Brain microvascular endothelial cell (primary cell): Measurements from ENCODE around the gene ABHD14A.

Experiments
- DNase-seq: peaks from one replicate; pipeline ENCODE4 v3.0.0-alpha.2; 2020
- H3K27ac ChIP-seq: fragments of 250-450 bp; sonication (Bioruptor Pico); 2 replicates; pipeline ENCODE4 v1.5.1; 2020; ENCODE audit warnings: mild to moderate bottlenecking, moderate library complexity
- H3K27me3 ChIP-seq: fragments of 250-450 bp; sonication (Bioruptor Pico); replicated peaks from 2 replicates; pipeline ENCODE4 v1.5.1; 2020; ENCODE audit warnings: mild to moderate bottlenecking
- H3K36me3 ChIP-seq: fragments of 250-450 bp; sonication (Bioruptor Pico); replicated peaks from 2 replicates; pipeline ENCODE4 v1.5.1; 2020; ENCODE audit warnings: mild to moderate bottlenecking
- H3K4me3 ChIP-seq: 2 replicates; pipeline ENCODE4 v1.5.1; 2011; ENCODE audit warnings: low read depth, mild to moderate bottlenecking, control low read depth, low read length, moderate library complexity
- in situ Hi-C: cut with HindIII; loops from 2 replicates; pipeline ENCODE4 v1.10.0; 2017; ENCODE audit warnings: low sequenced_read_pairs, low pct_ligation_motif_present
- TF ChIP-seq, protein P1 (sequence below): IDR thresholded peaks from 2 replicates; pipeline ENCODE4 v1.5.1; 2011; ENCODE audit warnings: low read depth, mild to moderate bottlenecking, moderate library complexity, low read length, control low read depth, inconsistent platforms; ENCODE audit errors: missing control alignments

ABHD14A gene

DNA sequence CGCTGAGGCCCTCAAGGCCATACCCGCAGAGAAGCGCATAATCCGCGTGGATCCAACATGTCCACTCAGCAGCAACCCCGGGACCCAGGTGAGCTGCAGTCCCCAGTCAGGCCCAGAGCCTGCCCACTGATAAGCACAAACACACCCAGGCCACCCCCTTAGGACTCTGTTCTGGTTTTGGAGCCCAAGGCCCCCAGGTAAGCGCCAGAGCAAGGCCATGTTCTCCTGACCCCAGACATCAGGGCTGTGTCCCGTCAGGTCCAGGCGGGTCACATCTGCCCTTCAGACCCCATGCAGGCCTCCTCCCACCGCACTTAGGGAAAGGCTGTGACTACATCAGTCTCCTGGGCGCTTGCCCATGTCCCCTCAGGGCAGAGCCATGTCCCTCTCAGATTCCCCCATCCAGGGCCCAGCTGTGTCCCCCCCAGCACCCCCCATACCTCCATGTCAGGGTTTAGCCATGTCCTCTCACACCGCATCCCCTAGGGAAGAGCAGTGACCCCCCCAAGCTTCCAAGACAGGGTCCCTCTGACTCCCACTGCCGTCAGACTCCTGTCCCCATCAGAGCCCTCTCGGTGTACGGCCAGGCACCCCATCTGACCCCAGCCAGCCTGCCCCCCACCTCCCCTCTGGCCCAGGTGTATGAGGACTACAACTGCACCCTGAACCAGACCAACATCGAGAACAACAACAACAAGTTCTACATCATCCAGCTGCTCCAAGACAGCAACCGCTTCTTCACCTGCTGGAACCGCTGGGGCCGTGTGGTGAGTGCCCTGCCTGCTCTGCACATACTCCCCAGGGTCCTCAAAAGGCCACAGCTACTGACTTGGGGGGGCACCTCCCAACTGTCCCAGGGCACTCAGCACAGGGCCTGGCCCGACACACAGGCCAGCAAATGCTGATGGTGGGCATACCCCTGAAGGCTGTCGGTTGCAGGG lies 31.1 kb upstream of the ABHD14A start:
- Histone ChIP-seq H3K4me3 (no peak overlapping the region), H3K27ac (no peak overlapping the region), H3K27me3 (no peaks in the 10 kb centered on the region), H3K36me3 (no peaks in the 10 kb centered on the region)
- in situ Hi-C loops, result no loop called here
- DNase-seq, result no peak
- TF ChIP-seq, protein P1, sequence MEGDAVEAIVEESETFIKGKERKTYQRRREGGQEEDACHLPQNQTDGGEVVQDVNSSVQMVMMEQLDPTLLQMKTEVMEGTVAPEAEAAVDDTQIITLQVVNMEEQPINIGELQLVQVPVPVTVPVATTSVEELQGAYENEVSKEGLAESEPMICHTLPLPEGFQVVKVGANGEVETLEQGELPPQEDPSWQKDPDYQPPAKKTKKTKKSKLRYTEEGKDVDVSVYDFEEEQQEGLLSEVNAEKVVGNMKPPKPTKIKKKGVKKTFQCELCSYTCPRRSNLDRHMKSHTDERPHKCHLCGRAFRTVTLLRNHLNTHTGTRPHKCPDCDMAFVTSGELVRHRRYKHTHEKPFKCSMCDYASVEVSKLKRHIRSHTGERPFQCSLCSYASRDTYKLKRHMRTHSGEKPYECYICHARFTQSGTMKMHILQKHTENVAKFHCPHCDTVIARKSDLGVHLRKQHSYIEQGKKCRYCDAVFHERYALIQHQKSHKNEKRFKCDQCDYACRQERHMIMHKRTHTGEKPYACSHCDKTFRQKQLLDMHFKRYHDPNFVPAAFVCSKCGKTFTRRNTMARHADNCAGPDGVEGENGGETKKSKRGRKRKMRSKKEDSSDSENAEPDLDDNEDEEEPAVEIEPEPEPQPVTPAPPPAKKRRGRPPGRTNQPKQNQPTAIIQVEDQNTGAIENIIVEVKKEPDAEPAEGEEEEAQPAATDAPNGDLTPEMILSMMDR, result no peak

DNA sequence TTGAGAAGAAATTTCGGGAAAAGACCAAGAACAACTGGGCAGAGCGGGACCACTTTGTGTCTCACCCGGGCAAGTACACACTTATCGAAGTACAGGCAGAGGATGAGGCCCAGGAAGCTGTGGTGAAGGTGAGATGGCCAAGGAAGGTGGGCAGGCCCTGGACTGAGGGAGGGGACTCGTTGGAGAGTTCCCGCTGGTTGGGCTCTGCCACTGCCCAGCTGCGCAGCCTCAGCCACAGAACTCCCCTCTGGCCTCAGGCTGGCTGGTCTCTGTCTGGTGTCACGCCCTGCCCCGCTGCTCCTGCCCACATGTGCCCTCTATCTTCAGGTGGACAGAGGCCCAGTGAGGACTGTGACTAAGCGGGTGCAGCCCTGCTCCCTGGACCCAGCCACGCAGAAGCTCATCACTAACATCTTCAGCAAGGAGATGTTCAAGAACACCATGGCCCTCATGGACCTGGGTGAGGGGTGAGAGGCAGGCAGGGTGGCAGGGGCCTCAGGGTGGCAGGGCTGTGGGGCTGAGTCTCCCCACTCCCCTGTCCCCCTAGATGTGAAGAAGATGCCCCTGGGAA lies 30.3 kb upstream of the ABHD14A start:
- Histone ChIP-seq H3K36me3 (no peaks in the 10 kb centered on the region), H3K27ac (no peak overlapping the region), H3K27me3 (no peaks in the 10 kb centered on the region), H3K4me3 (no peak overlapping the region)
- in situ Hi-C loops, result no loop called here
- TF ChIP-seq, protein P1, result no peak
- no peak for DNase-seq

DNA sequence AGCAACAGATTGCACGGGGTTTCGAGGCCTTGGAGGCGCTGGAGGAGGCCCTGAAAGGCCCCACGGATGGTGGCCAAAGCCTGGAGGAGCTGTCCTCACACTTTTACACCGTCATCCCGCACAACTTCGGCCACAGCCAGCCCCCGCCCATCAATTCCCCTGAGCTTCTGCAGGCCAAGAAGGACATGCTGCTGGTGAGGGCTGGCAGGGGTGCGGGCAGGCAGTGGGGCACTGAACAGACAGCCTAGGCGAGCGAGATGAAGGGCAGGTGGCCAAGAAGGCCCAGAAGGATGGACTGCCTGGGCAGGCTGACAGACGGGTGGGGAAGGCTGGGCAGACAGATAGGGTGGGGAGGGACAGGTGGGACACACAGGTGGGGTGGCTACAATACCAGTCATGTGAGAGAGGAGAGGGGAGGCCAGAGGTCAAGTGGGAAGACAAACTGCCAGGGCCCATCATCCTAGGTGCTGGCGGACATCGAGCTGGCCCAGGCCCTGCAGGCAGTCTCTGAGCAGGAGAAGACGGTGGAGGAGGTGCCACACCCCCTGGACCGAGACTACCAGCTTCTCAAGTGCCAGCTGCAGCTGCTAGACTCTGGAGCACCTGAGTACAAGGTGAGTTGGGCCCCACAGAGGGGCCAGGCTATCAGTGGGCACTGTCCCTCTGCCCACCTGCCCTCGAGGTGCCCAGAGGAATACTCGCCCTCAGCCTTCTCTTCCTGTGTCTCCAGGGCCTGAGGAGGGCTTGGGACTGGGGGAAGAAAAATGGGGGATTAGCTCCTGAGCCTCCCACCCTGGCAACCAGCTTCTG lies 29.6 kb upstream of the ABHD14A start:
- in situ Hi-C loops, result no loop called here
- Histone ChIP-seq H3K27me3 (no peaks in the 10 kb centered on the region), H3K27ac (no peak overlapping the region), H3K36me3 (no peaks in the 10 kb centered on the region), H3K4me3 (no peak overlapping the region)
- DNase-seq, result no peak
- TF ChIP-seq, protein P1, result no peak

DNA sequence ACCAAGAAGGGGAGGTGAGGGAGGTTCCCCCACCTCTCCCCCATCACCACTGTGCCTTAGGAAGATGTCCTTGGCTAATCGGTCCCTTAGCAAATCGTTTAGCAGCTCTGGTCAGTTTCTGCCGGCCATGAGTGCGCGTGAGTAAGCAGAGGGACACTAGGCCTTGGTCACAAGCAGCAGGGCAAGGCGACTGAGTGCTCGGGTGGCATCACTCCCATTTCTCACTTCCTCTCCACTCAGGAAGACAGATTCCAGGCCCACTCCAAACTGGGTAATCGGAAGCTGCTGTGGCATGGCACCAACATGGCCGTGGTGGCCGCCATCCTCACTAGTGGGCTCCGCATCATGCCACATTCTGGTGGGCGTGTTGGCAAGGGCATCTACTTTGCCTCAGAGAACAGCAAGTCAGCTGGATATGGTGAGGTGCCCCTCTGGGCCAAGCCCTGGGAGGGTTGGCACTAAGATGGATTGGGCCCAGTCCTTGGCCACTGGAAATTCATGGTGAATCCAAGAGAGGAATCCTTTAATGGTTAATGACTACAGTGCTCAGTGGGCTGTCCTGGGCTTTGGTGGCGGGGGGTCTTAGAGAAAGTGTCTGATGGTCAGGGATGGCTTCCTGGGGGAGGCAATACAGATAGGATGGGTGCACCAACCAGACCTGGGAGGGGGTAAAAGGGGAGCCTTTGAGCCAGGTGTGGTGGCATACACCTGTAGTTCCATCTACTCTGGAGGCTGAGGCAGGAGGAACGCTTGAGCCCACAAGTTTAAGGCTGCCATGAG lies 28.7 kb upstream of the ABHD14A start:
- no peak for DNase-seq
- no peaks in the 10 kb centered on the region for H3K27me3 ChIP-seq
- in situ Hi-C loops, result no loop called here
- H3K4me3 ChIP-seq, result no peak overlapping the region
- H3K27ac ChIP-seq, result no peak overlapping the region
- H3K36me3 ChIP-seq, result no peaks in the 10 kb centered on the region
- TF ChIP-seq, protein P1, result no peak

DNA sequence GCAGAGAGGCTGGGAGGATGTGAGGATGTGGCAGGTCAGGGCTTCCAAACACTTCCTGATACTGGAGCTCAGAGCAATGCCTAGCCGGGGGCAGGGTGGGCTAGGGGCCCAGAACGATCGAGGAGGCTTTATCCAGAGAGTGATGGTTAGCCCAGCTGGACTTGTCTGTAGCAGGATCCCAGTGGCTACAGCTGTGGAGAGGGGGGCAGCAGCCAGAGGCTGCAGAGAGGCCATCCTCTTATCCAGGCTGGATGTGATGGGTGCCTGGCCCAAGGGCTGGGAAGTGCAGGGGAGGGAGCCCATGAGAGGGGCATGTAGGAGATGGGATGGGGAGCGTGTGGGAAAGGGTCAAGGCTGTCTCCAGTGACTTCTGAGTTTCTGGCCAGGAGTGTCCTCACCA lies 28.1 kb upstream of the ABHD14A start:
- Histone ChIP-seq H3K36me3 (no peaks in the 10 kb centered on the region), H3K27me3 (no peaks in the 10 kb centered on the region), H3K4me3 (no peak overlapping the region), H3K27ac (no peak overlapping the region)
- in situ Hi-C loops, result no loop called here
- TF ChIP-seq, protein P1, result no peak
- DNase-seq, result no peak
